HCT116 (cell line): ENCODE data around the gene FAM47E. TPM values are rescaled to one million over a fixed set of nuclear protein-coding genes. Genes with fewer than 3 reads are reported as not detected.

Experiments
- ATAC-seq: fragments of 200-7000 bp; cut with Tn5 transposase; 2 replicates; pipeline ENCODE4 v1.9.1; 2020; ENCODE audit warnings: mild to moderate bottlenecking, moderate library complexity
- BruUV-seq: library from RNA; stranded (reverse); fragments of 400-500 nt; replicated peaks from 2 replicates; lab custom pipeline; 2021; lab: Mats Ljungman, UMichigan
- CTCF ChIA-PET: fragments of 300-600 bp; sonication (Branson Sonifier 250); formaldehyde crosslinking; loops from one replicate; lab custom pipeline; 2021; ENCODE audit warnings: antibody characterized with exemption; lab: Charles Lee
- POLR2A ChIA-PET: fragments of 300-600, 350-600 bp; sonication (Branson Sonifier 250); formaldehyde crosslinking; loops from one replicate; lab custom pipeline; 2021; ENCODE audit warnings: antibody characterized with exemption; lab: Charles Lee
- RAD21 ChIA-PET, 2 experiments: fragments of 300-600 bp; sonication (Branson Sonifier 250); formaldehyde crosslinking; loops; one replicate each; lab custom pipeline; 2023; ENCODE audit warnings: low total read pairs in 2 of 2; ENCODE audit not compliant: uncharacterized antibody in 2 of 2, unreplicated experiment in 2 of 2, low non-redundant PET in 1 of 2; lab: Charles Lee
- DNase-seq: peaks from one replicate; pipeline ENCODE4 v3.0.0-alpha.2; 2010; ENCODE audit warnings: low read depth, low spot score
- H2AFZ ChIP-seq: fragments of 200-600 bp; shearing (Covaris generic), sonication (generic); 2 replicates; pipeline ENCODE4 v1.6.1; 2017; ENCODE audit warnings: low read depth, mixed run types, mixed read lengths, antibody characterized with exemption, low read length; ENCODE audit not compliant: poor library complexity, severe bottlenecking
- H3K27ac ChIP-seq: 2 replicates; pipeline ENCODE4 v1.5.1; 2012; ENCODE audit warnings: low read depth, low read length
- H3K27me3 ChIP-seq: fragments of 200-600 bp; sonication (generic); 2 replicates; pipeline ENCODE4 v1.6.1; 2016; ENCODE audit warnings: mixed run types, low read length, mixed read lengths; ENCODE audit not compliant: insufficient read depth
- H3K36me3 ChIP-seq, 2 experiments: fragments of 200-500 bp in 1 of 2; fragments of 200-600 bp in 1 of 2; sonication (Bioruptor generic) in 1 of 2; sonication (generic) in 1 of 2; 2 replicates each; pipeline versions ENCODE4 v1.5.1 to v1.6.1; 2014 to 2016; ENCODE audit warnings: low read length in 2 of 2, inconsistent platforms in 1 of 2, mixed read lengths in 1 of 2, mixed run types in 1 of 2; ENCODE audit not compliant: insufficient read depth in 2 of 2, control insufficient read depth in 1 of 2
- H3K4me1 ChIP-seq, 2 experiments: fragments of 200-600 bp in 1 of 2; sonication (generic) in 1 of 2; 2 replicates each; pipeline versions ENCODE4 v1.5.1 to v1.6.1; 2012 to 2017; ENCODE audit warnings: low read length in 2 of 2, inconsistent platforms in 1 of 2, mild to moderate bottlenecking in 1 of 2, mixed read lengths in 1 of 2, mixed run types in 1 of 2, moderate library complexity in 1 of 2; ENCODE audit not compliant: insufficient read depth in 2 of 2, control insufficient read depth in 1 of 2
- H3K4me2 ChIP-seq: fragments of 200-600 bp; sonication (generic); 2 replicates; pipeline ENCODE4 v1.6.1; 2017; ENCODE audit warnings: mixed run types, low read length, mixed read lengths
- H3K4me3 ChIP-seq, 2 experiments: fragments of 200-600 bp in 1 of 2; sonication (generic) in 1 of 2; replicated peaks in 1 of 2; 2 replicates each; pipeline ENCODE4 v1.5.1; 2011 to 2016; ENCODE audit warnings: low read length in 2 of 2, control low read depth in 1 of 2, low read depth in 1 of 2, mild to moderate bottlenecking in 1 of 2, mixed read lengths in 1 of 2, mixed run types in 1 of 2
- H3K79me2 ChIP-seq: fragments of 200-600 bp; sonication (generic); 2 replicates; pipeline ENCODE4 v1.6.1; 2017; ENCODE audit warnings: mild to moderate bottlenecking, mixed run types, low read length, moderate library complexity, mixed read lengths; ENCODE audit not compliant: insufficient read depth
- H3K9ac ChIP-seq: fragments of 200-600 bp; sonication (generic); 2 replicates; pipeline ENCODE4 v1.6.1; 2016; ENCODE audit warnings: low read length, mixed read lengths
- H3K9me2 ChIP-seq: fragments of 200-600 bp; sonication (generic), shearing (Covaris generic); 2 replicates; pipeline ENCODE4 v1.6.1; 2017; ENCODE audit warnings: mixed run types, mild to moderate bottlenecking, moderate library complexity; ENCODE audit not compliant: insufficient read depth
- H3K9me3 ChIP-seq, 2 experiments: fragments of 200-500 bp in 1 of 2; fragments of 200-600 bp in 1 of 2; sonication (Bioruptor generic) in 1 of 2; sonication (generic) in 1 of 2; 2 replicates each; pipeline ENCODE4 v1.6.1; 2014 to 2017; ENCODE audit warnings: low read length in 2 of 2, mixed read lengths in 2 of 2, inconsistent platforms in 1 of 2, low read depth in 1 of 2, mild to moderate bottlenecking in 1 of 2, mixed run types in 1 of 2, moderate library complexity in 1 of 2; ENCODE audit not compliant: control insufficient read depth in 1 of 2, insufficient read depth in 1 of 2
- H4K20me1 ChIP-seq: fragments of 200-600 bp; sonication (generic), shearing (Covaris generic); 2 replicates; pipeline ENCODE4 v1.6.1; 2017; ENCODE audit warnings: mixed run types, mild to moderate bottlenecking, moderate library complexity; ENCODE audit not compliant: insufficient read depth
- CBX3 ChIP-seq: IDR thresholded peaks from 2 replicates; pipeline ENCODE4 v1.6.1; 2012; ENCODE audit warnings: low read depth
- CEBPB ChIP-seq: IDR thresholded peaks from 2 replicates; pipeline ENCODE4 v1.6.1; 2012; ENCODE audit warnings: low read depth
- EGR1 ChIP-seq: IDR thresholded peaks from 2 replicates; pipeline ENCODE4 v1.6.1; 2012; ENCODE audit warnings: low read depth
- EZH2 ChIP-seq: fragments of 200-600 bp; sonication (generic); IDR thresholded peaks from 2 replicates; pipeline ENCODE4 v1.6.1; 2017; ENCODE audit warnings: antibody characterized with exemption, mixed run types
- EZH2phosphoT487 ChIP-seq: fragments of 200-600 bp; IDR thresholded peaks from 2 replicates; pipeline ENCODE4 v1.6.1; 2018; ENCODE audit warnings: antibody characterized with exemption, borderline replicate concordance
- FOSL1 ChIP-seq: IDR thresholded peaks from 2 replicates; pipeline ENCODE4 v1.6.1; 2012; ENCODE audit warnings: low read depth
- JUND ChIP-seq: IDR thresholded peaks from 2 replicates; pipeline ENCODE4 v1.6.1; 2012
- POLR2A ChIP-seq: IDR thresholded peaks from 2 replicates; pipeline ENCODE4 v1.7.0; 2011; ENCODE audit warnings: borderline replicate concordance; ENCODE audit not compliant: insufficient read depth, insufficient read length; ENCODE audit errors: extremely low read depth
- RAD21 ChIP-seq: IDR thresholded peaks from 2 replicates; pipeline ENCODE4 v1.6.1; 2012; ENCODE audit warnings: low read depth, mild to moderate bottlenecking
- SIN3A ChIP-seq: IDR thresholded peaks from 2 replicates; pipeline ENCODE4 v1.6.1; 2012; ENCODE audit warnings: low read depth
- SP1 ChIP-seq: IDR thresholded peaks from 2 replicates; pipeline ENCODE4 v1.6.1; 2012; ENCODE audit warnings: low read depth
- SRF ChIP-seq: IDR thresholded peaks from 2 replicates; pipeline ENCODE4 v1.6.1; 2012; ENCODE audit warnings: low read depth
- TCF7L2 ChIP-seq: IDR thresholded peaks from 2 replicates; pipeline ENCODE4 v1.7.0; 2011; ENCODE audit warnings: borderline replicate concordance, inconsistent platforms; ENCODE audit not compliant: insufficient read depth, insufficient read length; ENCODE audit errors: extremely low read depth
- YY1 ChIP-seq: IDR thresholded peaks from 2 replicates; pipeline ENCODE4 v1.6.1; 2011; ENCODE audit warnings: low read length, low read depth, moderate library complexity, mild to moderate bottlenecking; ENCODE audit not compliant: insufficient replicate concordance; ENCODE audit errors: extremely low read depth
- ZFX ChIP-seq: fragments of 450-650 bp; IDR thresholded peaks from 2 replicates; pipeline ENCODE4 v1.6.1; 2017
- ZNF274 ChIP-seq: fragments of 200-500 bp; sonication (Bioruptor generic); IDR thresholded peaks from 2 replicates; pipeline ENCODE4 v1.6.1; 2014; ENCODE audit warnings: mild to moderate bottlenecking, low read depth, low read length, inconsistent platforms
- intact Hi-C: fragments of 100-400 bp; cut with micrococcal nuclease; formaldehyde crosslinking; loops from 2 replicates; pipeline ENCODE4 v1.10.0; 2022
- total RNA-seq: library from RNA; stranded (reverse); gene quantifications from one replicate; pipeline ENCODE4 v1.2.1, GENCODE V29; 2021; ENCODE audit not compliant: unreplicated experiment
- TF ChIP-seq, protein P1 (sequence below): IDR thresholded peaks from 2 replicates; pipeline ENCODE4 v1.6.1; 2012; ENCODE audit warnings: low read depth
- TF ChIP-seq, protein P2 (sequence below): IDR thresholded peaks from 2 replicates; pipeline ENCODE4 v1.6.1; 2012
- TF ChIP-seq, protein P3 (sequence below): IDR thresholded peaks from 2 replicates; pipeline ENCODE4 v1.6.1; 2011; ENCODE audit warnings: mild to moderate bottlenecking, low read length, moderate library complexity; ENCODE audit not compliant: insufficient replicate concordance; ENCODE audit errors: extremely low read depth
- TF ChIP-seq, protein P4 (sequence below): IDR thresholded peaks from 2 replicates; pipeline ENCODE4 v1.6.1; 2012

Gene FAM47E
- total RNA-seq, 1 experiment from 2014 or later = 0.91 TPM

DNA sequence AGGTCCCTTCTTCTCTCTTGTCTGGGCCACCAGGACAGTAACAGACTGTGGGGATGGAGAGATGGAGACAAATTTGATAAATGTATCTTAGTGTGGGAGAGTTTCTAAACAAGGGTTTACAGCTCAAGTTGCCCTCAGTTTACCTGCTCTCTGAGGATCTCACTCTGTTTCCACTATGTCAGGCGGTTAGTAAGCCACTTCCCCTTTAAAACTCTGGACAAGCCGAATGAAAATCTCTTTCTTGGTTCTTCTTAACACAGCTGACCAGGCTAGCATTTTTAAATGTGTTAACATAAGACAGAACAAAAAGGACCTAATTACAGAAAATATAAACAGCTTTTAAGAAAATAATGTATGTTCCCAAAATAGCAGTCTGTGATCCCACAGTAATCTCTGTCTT lies 35.0 kb upstream of the FAM47E start:
- Histone ChIP-seq H3K9me3 (no peaks in the 10 kb centered on the region), H3K9ac (no peak overlapping the region), H4K20me1 (no peaks in the 10 kb centered on the region), H3K4me1 (peaks cover 18 to 28% of the 10 kb centered on the region in 2 experiments; a peak in 3 of 4 replicates), H3K4me3 (no peak overlapping the region), H3K4me2 (no peak overlapping the region), H2AFZ (no peak overlapping the region), H3K79me2 (peaks cover 18% of the 10 kb centered on the region), H3K27me3 (no peaks in the 10 kb centered on the region), H3K27ac (no peak overlapping the region), H3K9me2 (no peaks in the 10 kb centered on the region), H3K36me3 (no peaks in the 10 kb centered on the region)
- intact Hi-C loops = no loop called here
- no TSS peak for BruUV-seq
- ChIA-PET CTCF (no interaction called here), POLR2A (no interaction called here), RAD21 (no interaction called here)
- ATAC-seq = no peak
- DNase-seq = no peak
- TF ChIP-seq, protein P1, sequence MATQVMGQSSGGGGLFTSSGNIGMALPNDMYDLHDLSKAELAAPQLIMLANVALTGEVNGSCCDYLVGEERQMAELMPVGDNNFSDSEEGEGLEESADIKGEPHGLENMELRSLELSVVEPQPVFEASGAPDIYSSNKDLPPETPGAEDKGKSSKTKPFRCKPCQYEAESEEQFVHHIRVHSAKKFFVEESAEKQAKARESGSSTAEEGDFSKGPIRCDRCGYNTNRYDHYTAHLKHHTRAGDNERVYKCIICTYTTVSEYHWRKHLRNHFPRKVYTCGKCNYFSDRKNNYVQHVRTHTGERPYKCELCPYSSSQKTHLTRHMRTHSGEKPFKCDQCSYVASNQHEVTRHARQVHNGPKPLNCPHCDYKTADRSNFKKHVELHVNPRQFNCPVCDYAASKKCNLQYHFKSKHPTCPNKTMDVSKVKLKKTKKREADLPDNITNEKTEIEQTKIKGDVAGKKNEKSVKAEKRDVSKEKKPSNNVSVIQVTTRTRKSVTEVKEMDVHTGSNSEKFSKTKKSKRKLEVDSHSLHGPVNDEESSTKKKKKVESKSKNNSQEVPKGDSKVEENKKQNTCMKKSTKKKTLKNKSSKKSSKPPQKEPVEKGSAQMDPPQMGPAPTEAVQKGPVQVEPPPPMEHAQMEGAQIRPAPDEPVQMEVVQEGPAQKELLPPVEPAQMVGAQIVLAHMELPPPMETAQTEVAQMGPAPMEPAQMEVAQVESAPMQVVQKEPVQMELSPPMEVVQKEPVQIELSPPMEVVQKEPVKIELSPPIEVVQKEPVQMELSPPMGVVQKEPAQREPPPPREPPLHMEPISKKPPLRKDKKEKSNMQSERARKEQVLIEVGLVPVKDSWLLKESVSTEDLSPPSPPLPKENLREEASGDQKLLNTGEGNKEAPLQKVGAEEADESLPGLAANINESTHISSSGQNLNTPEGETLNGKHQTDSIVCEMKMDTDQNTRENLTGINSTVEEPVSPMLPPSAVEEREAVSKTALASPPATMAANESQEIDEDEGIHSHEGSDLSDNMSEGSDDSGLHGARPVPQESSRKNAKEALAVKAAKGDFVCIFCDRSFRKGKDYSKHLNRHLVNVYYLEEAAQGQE = no peak
- TF ChIP-seq CBX3 = no peak
- no peak for TF ChIP-seq EGR1
- TF ChIP-seq, protein P2, sequence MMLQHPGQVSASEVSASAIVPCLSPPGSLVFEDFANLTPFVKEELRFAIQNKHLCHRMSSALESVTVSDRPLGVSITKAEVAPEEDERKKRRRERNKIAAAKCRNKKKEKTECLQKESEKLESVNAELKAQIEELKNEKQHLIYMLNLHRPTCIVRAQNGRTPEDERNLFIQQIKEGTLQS = no peak
- TF ChIP-seq JUND = no peak
- no peak for TF ChIP-seq SRF
- no peak for TF ChIP-seq YY1
- TF ChIP-seq TCF7L2 = no peak
- TF ChIP-seq FOSL1 = no peak
- no peak for TF ChIP-seq CEBPB
- TF ChIP-seq, protein P3, sequence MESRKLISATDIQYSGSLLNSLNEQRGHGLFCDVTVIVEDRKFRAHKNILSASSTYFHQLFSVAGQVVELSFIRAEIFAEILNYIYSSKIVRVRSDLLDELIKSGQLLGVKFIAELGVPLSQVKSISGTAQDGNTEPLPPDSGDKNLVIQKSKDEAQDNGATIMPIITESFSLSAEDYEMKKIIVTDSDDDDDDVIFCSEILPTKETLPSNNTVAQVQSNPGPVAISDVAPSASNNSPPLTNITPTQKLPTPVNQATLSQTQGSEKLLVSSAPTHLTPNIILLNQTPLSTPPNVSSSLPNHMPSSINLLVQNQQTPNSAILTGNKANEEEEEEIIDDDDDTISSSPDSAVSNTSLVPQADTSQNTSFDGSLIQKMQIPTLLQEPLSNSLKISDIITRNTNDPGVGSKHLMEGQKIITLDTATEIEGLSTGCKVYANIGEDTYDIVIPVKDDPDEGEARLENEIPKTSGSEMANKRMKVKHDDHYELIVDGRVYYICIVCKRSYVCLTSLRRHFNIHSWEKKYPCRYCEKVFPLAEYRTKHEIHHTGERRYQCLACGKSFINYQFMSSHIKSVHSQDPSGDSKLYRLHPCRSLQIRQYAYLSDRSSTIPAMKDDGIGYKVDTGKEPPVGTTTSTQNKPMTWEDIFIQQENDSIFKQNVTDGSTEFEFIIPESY = no peak
- no peak for TF ChIP-seq RAD21
- TF ChIP-seq, protein P4, sequence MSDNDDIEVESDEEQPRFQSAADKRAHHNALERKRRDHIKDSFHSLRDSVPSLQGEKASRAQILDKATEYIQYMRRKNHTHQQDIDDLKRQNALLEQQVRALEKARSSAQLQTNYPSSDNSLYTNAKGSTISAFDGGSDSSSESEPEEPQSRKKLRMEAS = no peak
- TF ChIP-seq SIN3A = no peak
- TF ChIP-seq SP1 = no peak
- TF ChIP-seq EZH2 = no peak
- no peak for TF ChIP-seq POLR2A
- TF ChIP-seq EZH2phosphoT487 = no peak
- TF ChIP-seq ZNF274 = no peak
- TF ChIP-seq ZFX = no peak
